ENCODE measurements around the gene MEAK7.
A peak's percentile ranks its signal among the peaks of the same experiment; 100 is the strongest.

MEAK7 gene

DNA sequence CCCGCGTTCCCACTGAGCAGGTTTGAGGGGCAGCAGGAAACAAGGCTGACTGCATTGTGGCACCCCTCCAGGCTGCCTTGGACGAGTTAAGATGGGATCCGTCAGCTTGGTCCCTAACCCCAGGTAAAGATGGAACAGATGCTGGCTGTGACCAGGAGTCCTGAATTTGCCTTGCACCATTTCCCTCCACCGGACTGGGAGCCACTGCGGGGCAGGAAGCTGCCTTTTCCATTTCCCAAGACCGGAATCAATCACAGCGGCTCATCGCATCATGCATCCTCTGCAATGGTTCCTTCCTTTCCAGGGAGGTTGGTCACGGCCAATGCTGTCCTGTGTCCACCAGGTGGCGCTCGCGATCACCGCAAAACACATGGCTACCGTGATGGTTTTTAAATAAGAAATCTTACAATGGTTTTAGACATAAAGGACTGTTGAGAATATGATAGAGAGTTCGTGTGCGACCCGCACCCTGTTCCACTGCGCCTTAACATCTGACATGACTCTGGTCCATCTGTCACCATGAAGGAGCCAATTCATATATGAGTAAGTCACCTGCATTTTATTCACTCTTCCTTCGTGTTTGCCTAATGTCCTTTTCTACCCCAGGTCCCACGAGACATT lies 6.8 kb upstream of the MEAK7 start:
- DNase-seq, result peak; percentile 40

DNA sequence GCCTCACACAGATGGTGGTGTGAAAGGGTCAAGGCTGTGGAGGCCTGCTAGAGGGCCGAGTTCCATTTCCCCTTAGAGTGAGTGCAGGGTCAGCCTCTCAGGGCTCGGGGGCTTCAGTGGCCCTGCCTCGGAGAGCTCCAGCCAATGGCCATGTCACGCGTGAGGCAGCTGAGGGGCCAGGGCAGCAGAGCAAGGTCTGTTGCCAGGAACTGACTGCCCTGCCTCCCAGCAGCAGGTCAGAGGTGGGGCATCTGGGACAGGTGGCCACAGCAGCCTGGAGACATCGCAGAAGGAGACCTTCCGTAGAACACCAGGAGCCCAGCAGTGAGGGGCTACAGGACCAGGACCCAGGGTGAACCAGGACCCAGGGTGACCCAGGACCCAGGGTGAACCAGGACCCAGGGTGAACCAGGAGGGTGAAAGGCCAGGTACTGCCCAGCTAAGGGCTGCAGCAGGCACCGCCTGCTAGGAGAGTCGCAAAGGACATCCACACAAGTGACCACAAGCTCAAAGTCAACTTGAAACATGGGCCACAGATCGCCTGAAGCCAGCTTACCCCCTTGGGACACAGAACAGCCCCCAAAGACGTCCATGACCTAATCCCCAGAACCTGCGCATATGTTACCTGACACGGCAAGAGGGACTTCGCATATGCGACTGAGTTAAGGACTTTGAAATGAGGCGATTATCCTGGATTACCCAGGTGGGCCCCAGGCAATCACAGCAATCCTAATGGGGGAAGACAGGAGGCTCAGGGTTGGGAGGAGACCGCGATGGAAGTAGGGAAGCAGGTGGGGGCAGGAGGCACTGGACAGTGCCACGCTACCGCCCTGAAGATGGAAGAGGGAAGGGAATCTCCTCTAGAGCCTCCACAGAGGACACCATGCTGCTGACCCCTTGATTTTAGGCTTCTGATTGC lies 4.8 kb upstream of the MEAK7 start:
- DNase-seq, result no peak

- DNase-seq, result no peak
Measured at GRCh38 chr16:84508502-84508901, 4.0 kb upstream of the MEAK7 start.

- no peak for DNase-seq
Measured at GRCh38 chr16:84507011-84507982, 2.8 kb upstream of the MEAK7 start.

- no peak for DNase-seq
Measured at GRCh38 chr16:84505249-84506187, 1.1 kb upstream of the MEAK7 start.

DNA sequence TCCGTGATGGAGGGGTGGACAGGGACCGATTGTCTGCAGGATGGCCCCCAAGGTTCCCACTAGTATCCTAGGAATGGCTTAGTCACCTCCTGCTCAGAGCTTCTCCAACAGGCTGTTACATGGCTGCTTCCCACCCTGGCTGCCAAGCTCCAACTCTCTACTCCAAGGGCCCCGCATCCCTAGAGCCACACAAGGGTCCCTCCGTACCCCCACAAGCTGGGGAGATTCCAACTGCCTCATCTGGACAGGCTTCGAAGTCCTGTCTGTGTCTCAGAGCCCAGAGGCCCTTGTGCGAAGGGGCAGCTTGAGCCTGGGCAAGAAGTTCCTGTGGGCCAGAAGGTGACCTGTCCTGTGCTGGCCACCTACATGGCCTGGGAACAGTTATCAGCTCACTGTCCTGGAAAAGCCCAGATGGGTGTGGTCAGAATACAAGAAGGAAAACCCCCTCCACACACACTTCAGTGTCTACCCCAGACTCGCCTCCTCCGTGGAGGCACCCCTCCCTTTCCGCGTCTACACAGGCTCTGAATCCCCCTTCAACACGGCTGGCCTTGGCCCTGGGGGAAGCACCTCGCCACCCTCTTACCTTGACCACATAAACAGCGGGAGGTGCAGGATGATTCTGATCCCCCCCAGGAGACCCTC lies 586 bp downstream of the MEAK7 start:
- DNase-seq, result no peak

GRCh38 chr16:84502581-84502980 lies 1.9 kb downstream of the MEAK7 start:
- DNase-seq, result no peak

DNA sequence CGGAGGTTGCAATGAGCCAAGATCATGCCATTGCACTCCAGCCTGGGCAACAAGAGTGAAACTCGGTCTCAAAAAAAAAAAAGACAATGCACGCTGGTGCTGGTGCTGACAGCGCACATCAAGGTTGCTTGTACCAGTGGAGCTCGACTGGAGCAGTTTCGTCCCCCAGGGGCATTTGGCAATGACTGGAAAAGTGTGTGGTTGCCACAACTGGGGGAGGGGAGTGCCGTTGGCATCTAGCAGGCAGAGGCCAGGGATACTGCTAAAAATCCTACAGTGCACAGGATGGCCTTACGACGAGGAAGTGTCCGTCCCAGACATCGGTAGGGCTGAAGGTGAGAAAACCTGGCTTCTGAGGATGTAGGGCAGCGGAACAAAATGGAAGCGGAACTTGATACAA lies 2.4 kb downstream of the MEAK7 start:
- no peak for DNase-seq

DNA sequence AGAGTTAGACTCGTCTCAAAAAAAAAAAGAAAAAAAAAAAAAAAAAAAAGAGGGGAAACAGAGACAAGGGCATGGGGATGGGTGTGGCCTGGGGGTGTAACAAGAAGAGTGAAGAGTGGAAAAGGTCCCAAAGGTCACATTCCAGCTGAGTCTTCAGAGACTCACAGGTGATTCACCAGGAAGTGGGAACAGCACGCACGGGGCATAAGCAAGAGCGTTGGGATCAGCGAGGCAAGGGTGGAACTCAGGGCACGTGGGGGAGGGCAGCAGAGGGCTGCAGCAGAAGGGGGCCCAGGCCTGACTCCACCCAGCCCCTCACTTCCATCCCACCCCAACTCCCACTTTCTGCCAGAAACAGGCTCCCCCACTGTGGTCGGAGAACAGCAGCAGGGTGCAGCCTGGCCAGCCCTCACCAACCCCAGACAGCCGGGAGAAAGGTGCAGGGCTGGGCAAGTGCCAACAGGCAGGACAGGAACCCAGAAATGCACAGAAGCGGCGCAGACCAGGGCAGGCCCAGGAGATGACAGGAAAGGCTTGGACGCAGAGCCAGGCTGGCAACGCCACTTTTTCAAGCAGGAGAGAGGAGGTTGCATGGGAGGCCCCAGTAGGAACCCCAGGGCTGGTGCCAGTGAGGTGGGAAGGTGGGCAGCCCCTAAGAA lies 3.3 kb downstream of the MEAK7 start:
- no peak for DNase-seq

DNA sequence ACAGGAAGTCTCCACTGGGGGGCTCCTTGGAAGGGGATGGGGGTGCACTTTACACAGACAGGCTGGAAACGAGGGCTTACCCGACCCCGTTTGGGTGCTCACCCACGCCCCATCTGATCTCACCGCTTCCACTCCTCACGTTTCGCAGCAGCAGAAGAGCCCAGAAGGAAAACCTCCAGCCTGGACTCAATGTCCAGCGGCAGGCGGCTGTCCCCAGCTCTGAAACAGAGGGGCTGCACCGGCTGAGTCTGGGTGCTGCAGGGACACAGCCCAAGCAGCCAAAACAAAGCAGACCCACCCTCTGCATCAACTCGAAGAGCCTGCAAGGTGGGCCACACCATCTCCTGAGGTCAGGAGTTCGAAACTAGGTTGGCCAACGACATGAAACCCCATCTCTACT lies 3.9 kb downstream of the MEAK7 start:
- DNase-seq, result no peak

DNA sequence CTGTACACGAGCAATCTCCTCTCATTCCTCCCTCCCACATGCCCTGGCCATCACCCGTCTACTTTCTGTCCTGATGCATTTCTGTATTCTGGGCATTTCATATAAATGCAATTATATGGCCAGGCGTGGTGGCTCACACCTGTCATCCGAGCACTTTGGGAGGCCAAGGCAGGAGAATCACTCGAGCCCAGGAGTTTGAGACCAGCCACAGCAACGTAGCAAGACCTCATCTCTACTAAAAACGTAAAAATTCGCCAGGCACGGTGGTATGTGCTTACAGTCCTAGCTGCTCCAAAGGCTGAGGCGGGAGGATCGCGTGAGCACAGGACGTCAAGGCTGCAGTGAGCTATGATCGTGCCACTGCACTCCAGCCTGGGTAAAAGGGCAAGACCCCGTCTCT lies 4.8 kb downstream of the MEAK7 start:
- no peak for DNase-seq

DNA sequence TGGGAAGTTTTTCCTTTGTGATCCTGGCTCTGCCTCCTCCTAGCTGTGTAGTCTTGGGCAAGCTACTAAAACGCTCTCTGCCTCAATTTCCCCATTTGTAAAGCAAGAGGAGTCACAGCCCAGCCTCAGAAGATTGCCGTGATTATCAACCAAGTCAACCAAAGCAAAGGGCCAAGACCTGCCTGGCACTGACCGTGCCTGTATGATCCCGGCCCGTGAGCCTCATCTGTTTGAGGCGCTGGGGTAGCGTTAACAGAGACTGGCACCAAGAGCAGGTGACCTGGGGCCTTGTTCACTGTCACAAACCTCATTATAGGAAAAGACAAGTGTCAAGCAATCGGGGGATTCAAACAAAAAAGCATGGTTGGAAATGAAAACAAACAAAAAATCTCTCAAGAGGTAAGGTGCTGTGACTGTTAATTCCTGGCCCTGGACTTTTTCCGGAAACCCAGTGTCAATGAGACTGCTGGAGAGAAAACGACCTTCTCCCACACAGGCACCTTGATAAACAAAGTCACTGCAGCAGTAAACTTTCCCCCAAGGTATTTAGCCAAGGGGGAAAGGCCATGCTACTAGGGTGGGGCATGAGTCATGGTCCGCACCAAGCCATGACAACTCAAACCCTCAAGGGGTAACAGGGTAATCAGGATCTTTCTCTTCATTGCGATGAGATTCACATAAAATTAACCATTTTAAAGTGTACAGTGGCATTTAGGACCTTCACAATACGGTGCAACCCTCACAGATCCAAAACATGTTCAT lies 5.4 kb downstream of the MEAK7 start:
- no peak for DNase-seq

- no peak for DNase-seq
Measured at GRCh38 chr16:84498223-84498610, 6.2 kb downstream of the MEAK7 start.

DNA sequence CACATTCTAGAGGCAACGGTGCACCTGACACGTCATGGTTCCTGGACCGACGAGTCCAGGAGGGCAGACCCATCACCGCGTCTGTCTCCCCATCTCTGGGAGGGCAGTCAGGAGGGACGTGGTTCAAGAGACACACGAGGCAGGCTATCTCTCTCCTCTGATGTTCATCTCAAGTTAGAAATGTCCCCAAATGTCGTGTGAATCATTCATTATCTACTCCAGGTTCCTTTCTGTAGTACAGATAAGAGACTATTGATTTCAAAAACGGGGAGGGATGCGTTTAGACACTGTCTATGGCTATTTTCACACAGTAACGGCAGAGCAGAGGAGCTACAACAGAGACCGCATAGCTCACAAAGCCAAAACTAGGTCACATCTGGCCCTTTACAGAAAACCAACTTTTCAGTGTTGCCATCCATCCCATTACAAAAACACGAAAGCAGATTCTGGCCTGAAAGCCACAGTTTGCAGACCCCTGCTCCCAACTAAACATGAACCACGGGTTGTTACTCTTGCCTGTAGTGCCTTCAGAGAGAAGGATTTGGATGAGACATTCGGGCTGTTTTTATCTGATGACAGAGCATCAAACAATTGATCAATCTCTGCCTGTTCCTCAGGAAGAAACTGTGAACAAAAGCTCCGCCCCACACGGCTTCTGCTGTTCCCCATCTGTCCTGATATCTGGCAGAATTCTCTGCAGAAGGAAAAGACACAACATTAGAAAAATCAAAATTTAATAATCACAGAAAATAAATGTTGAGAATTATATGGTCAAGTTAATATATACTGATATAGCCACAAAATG lies 6.8 kb downstream of the MEAK7 start:
- no peak for DNase-seq

- no peak for DNase-seq
Measured at GRCh38 chr16:84496991-84497390, 7.5 kb downstream of the MEAK7 start.

GRCh38 chr16:84495506-84495905 lies 9.0 kb downstream of the MEAK7 start:
- DNase-seq, result no peak

DNA sequence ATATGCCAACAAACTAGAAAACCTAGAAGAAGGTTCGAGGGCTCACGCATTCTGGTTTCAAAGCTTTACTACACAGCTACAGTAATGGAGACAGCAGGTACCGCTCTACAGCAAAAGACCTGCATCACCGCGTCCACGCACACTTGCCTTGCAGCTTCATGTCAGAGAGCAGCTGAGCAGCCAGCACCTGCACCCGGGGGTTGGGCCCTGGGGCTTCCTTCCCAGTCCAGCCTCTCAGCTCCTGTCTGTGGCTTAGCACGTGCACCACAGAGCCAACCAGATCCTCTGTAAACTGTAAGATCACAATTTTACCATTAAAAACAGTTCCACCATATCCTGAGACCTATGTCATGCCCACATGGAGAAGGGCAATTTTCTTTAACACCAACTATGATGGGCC lies 15.3 kb downstream of the MEAK7 start:
- no peak for DNase-seq

GRCh38 chr16:84487358-84487757 lies 17.1 kb downstream of the MEAK7 start:
- DNase-seq, result no peak

- DNase-seq, result no peak
Measured at GRCh38 chr16:84486551-84487235, 17.8 kb downstream of the MEAK7 start.
